ENCODE results near the gene HSPA2.

HSPA2 gene

DNA sequence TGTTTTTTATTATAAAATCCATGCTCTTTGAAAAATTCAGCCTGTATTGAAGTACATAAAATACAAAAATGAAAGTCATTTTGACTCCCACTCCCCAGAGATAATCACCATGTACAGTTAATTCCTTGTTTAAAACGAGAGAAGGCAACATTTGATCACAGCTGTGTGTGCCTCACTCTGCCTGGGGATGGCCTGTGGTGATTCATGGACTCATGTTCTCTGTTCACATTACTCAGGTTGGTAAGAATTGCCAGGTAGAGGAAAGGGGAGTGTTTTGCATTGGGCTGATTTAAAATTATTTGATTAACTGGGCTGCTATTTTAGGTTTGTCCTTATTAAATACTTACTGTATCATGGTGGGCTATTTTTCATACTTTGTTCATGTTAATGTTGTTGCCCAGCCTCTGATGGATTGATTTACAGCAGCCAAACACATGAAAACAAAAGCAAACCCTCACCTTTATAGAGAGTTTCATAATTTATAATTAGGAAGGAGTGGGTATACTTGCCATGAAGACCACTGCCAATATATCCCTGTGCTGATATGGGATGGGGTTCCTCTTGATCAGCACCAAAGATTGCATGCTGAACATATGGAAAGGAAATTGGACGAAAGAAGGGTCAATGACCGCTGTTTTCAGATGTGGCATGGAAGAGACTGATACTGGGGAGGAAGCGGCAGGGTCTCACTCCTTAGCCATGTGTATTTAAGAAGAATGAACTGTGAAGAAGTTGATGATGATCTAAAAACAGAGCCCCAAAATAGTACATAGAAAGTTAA lies 33.0 kb upstream of the HSPA2 start:
- Histone ChIP-seq H3K27me3 (ENCODE audit: insufficient read depth, poor library complexity, severe bottlenecking) (no peaks in the 10 kb centered on the region), H3K9me3 (ENCODE audit: severe bottlenecking) (no peaks in the 10 kb centered on the region), H3K4me1 (ENCODE audit: insufficient read depth, poor library complexity, severe bottlenecking) (peaks cover 38% of the 10 kb centered on the region), H3K4me3 (ENCODE audit: severe bottlenecking) (no peak overlapping the region), H3K27ac (ENCODE audit: poor library complexity, severe bottlenecking) (peak overlapping the region; percentile 97), H3K36me3 (ENCODE audit: low read depth) (peaks cover 8% of the 10 kb centered on the region)
- ATAC-seq (ENCODE audit: low read depth) (peak; percentile 35), DNase-seq (ENCODE audit: low spot score) (no peak)
- TF ChIP-seq, protein P1, sequence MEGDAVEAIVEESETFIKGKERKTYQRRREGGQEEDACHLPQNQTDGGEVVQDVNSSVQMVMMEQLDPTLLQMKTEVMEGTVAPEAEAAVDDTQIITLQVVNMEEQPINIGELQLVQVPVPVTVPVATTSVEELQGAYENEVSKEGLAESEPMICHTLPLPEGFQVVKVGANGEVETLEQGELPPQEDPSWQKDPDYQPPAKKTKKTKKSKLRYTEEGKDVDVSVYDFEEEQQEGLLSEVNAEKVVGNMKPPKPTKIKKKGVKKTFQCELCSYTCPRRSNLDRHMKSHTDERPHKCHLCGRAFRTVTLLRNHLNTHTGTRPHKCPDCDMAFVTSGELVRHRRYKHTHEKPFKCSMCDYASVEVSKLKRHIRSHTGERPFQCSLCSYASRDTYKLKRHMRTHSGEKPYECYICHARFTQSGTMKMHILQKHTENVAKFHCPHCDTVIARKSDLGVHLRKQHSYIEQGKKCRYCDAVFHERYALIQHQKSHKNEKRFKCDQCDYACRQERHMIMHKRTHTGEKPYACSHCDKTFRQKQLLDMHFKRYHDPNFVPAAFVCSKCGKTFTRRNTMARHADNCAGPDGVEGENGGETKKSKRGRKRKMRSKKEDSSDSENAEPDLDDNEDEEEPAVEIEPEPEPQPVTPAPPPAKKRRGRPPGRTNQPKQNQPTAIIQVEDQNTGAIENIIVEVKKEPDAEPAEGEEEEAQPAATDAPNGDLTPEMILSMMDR (IDR thresholded peaks at IDR 0.05; ENCODE audit: poor library complexity, severe bottlenecking), result peak; percentile 14

DNA sequence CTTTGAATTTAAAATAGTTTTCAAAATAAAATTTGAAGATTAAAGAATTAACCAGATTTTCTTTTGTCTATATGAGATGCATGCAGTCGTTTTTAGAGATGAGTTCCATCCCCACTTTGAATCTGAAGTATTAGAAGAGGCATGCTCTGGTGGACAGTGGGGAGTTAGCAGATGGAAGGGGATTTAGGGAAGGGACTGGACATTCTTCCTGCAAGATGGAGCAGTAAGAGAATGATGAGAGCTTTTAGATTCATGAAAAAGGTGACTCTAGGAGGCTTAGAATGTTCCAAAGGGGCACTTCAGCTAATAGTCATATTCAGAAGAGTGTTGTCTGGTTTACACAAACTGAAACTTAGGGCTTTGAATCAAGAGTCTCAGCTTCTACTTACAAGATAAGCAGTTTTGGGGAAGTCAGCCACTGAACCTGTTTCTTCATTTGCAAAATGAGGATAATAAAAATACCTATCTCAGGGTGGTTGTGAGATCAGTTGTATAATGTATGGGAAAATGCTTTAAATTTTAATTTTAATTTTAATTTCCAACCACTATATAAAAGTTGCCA lies 32.2 kb upstream of the HSPA2 start:
- no peaks in the 10 kb centered on the region for H3K27me3 ChIP-seq (ENCODE audit: insufficient read depth, poor library complexity, severe bottlenecking)
- TF ChIP-seq, protein P1 (IDR thresholded peaks at IDR 0.05; ENCODE audit: poor library complexity, severe bottlenecking), result no peak
- peak overlapping the region; percentile 97 for H3K27ac ChIP-seq (ENCODE audit: poor library complexity, severe bottlenecking)
- no peak overlapping the region for H3K4me3 ChIP-seq (ENCODE audit: severe bottlenecking)
- ATAC-seq (ENCODE audit: low read depth) (no peak), DNase-seq (ENCODE audit: low spot score) (no peak)
- peaks cover 38% of the 10 kb centered on the region for H3K4me1 ChIP-seq (ENCODE audit: insufficient read depth, poor library complexity, severe bottlenecking)
- peaks cover 14% of the 10 kb centered on the region for H3K36me3 ChIP-seq (ENCODE audit: low read depth)
- H3K9me3 ChIP-seq (ENCODE audit: severe bottlenecking), result no peaks in the 10 kb centered on the region

DNA sequence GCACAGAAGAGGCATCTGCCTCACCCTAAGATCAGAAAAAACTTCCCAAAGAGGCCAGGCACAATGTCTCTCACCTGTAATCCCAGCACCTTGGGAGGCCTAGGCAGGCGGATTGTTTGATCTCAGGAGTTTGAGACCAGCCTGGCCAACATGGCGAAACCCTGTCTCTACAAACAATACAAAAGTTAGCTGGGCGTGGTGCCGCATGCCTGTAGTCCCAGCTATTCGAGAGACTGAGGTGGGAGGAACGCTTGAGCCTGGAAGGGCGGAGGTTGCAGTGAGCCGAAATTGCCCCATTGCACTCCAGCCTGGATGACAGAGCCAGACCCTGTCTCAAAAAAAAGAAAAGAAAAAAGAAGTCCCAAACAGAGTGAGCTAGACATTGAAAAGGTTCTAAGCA lies 31.5 kb upstream of the HSPA2 start:
- Histone ChIP-seq H3K9me3 (ENCODE audit: severe bottlenecking) (no peaks in the 10 kb centered on the region), H3K4me1 (ENCODE audit: insufficient read depth, poor library complexity, severe bottlenecking) (peaks cover 38% of the 10 kb centered on the region), H3K27ac (ENCODE audit: poor library complexity, severe bottlenecking) (no peak overlapping the region), H3K4me3 (ENCODE audit: severe bottlenecking) (no peak overlapping the region), H3K27me3 (ENCODE audit: insufficient read depth, poor library complexity, severe bottlenecking) (no peaks in the 10 kb centered on the region), H3K36me3 (ENCODE audit: low read depth) (peaks cover 14% of the 10 kb centered on the region)
- DNase-seq (ENCODE audit: low spot score), result no peak
- no peak for ATAC-seq (ENCODE audit: low read depth)
- TF ChIP-seq, protein P1 (IDR thresholded peaks at IDR 0.05; ENCODE audit: poor library complexity, severe bottlenecking), result no peak

DNA sequence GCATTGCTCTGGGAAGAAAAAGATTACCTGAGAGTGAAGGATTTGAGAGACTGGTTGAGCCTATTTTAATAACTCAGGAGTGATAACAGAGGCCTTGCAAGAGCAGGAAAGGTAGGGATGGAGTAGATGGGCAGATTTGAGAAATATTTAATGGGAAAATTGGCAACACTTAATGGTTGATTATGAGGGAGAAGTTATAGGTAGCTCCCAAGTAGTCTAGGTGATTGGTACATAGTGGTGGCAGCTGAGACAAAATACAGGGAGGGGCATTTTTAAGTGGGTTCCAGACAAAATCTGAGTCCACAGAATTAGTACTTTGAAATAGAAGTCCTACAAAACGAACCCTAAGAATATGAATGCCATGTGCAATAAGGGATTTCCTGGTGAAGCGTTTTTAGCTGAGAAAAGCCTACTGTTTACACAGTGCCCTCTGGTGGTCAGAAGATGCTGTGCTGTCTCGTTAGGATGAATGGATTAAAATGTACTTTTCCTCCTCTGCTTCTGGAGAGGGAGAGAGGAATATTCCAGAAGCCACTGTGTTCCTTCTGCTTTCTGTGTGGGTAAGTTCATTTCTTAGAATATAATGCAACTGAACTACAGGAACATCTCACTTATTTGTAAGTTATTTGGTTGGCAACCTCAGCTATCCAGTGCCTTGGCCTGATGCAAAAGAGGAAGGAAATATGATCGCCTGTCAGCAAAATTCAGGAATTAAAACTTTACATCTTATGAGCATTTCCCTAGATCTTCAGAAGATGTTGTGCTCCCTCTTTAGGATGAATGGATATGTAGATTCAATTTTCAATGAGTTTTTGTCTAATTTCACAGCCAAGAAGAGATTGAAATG lies 29.5 kb upstream of the HSPA2 start:
- ATAC-seq (ENCODE audit: low read depth) (peak; percentile 46), DNase-seq (ENCODE audit: low spot score) (no peak)
- TF ChIP-seq, protein P1 (IDR thresholded peaks at IDR 0.05; ENCODE audit: poor library complexity, severe bottlenecking), result peak; percentile 99
- H3K27ac ChIP-seq (ENCODE audit: poor library complexity, severe bottlenecking), result peak overlapping the region; percentile 29
- peaks cover 14% of the 10 kb centered on the region for H3K36me3 ChIP-seq (ENCODE audit: low read depth)
- no peak overlapping the region for H3K4me3 ChIP-seq (ENCODE audit: severe bottlenecking)
- H3K4me1 ChIP-seq (ENCODE audit: insufficient read depth, poor library complexity, severe bottlenecking), result peaks cover 38% of the 10 kb centered on the region
- H3K27me3 ChIP-seq (ENCODE audit: insufficient read depth, poor library complexity, severe bottlenecking), result no peaks in the 10 kb centered on the region
- H3K9me3 ChIP-seq (ENCODE audit: severe bottlenecking), result no peaks in the 10 kb centered on the region
